ENCODE data around the gene EFNA3.

DNA sequence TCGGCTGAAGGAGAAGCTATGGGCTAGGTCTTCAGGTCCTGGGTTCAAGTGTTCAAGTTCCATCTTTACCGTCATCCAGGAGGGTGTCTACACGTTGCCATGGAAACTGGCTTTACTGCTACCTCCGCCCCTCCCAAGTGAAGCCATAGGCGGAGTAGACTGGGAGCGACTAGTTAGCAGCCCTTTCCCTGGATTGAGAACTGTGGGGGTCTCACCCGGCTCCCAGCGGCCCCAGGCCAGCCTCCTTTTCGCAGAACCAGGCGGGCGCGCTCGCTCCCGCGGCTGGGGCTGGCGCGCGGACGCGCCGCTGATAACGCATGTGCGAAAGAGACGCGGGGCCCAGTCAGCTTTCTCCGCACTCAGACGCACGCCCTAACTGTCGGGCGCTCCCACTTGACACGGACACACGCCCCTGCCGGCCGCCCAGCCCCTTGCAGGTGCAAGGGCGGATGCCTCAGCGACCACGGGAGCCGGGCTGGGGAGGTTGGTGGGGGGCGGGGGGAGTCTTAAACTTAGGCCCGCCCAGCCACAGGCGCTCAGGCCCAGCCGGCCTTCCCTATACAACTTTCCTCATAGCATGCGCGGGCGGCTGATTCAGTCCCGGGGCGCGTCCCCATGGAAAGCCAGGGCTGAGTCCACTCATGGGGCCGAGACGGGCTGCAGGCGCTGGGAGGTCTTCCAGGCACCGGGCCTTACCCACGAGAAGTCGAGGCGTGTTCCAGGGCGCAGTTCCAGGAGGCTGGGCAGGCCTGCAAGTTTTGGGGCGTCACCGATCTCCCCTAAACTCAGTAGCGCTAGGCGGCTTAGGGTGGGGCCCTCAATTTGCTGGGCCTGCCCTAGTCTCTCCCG lies 7.7 kb upstream of the EFNA3 start:
- TF ChIP-seq, protein P1, sequence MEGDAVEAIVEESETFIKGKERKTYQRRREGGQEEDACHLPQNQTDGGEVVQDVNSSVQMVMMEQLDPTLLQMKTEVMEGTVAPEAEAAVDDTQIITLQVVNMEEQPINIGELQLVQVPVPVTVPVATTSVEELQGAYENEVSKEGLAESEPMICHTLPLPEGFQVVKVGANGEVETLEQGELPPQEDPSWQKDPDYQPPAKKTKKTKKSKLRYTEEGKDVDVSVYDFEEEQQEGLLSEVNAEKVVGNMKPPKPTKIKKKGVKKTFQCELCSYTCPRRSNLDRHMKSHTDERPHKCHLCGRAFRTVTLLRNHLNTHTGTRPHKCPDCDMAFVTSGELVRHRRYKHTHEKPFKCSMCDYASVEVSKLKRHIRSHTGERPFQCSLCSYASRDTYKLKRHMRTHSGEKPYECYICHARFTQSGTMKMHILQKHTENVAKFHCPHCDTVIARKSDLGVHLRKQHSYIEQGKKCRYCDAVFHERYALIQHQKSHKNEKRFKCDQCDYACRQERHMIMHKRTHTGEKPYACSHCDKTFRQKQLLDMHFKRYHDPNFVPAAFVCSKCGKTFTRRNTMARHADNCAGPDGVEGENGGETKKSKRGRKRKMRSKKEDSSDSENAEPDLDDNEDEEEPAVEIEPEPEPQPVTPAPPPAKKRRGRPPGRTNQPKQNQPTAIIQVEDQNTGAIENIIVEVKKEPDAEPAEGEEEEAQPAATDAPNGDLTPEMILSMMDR (conservative IDR thresholded peaks at IDR 0.05 in 1 of 2, IDR thresholded peaks at IDR 0.05 in 1 of 2; ENCODE audit: low read depth in 1 of 2, low read length in 2 of 2): peak in 1 of 2 donors; percentile 24
- no peak for TF ChIP-seq EZH2 (IDR thresholded peaks at IDR 0.05; ENCODE audit: low read length, missing control alignments)
